ENCODE results near the gene DCC. TPM values are rescaled to one million over a fixed set of nuclear protein-coding genes. Genes with fewer than 3 reads are reported as not detected.

The DCC gene
- total and polyA plus RNA-seq, 2 experiments from 2014 or later, result 0.53 to 0.73 TPM

GRCh38 chr18:53070788-53071187 lies 730.8 kb downstream of the DCC start (continued):
- no peak for TF ChIP-seq CREB1 (CRISPR knock-in tag; IDR thresholded peaks at IDR 0.05; ENCODE audit: low read depth)

GRCh38 chr18:53080687-53081086 lies 740.7 kb downstream of the DCC start:
- ATAC-seq, result no peak
- 0 out of 2 replicates have a peak overlapping the region, but pooled peaks have one; percentile 7 for H3K4me2 ChIP-seq

More at GRCh38 chr18:53080687-53081086, 740.7 kb downstream of the DCC start:
- Mint-ChIP-seq H3K4me1 (peaks cover 11% of the 10 kb centered on the region), H3K4me3 (no peak overlapping the region), H3K9me3 (no peaks in the 10 kb centered on the region), H3K27ac (no peak overlapping the region), H3K27me3 (ENCODE audit: insufficient read depth, low read depth, poor library complexity) (no peaks in the 10 kb centered on the region), H3K36me3 (ENCODE audit: low read depth) (no peaks in the 10 kb centered on the region)
- Histone ChIP-seq H3K4me3 (no peak overlapping the region), H3K27me3 (ENCODE audit: insufficient read depth) (no peaks in the 10 kb centered on the region), H3K4me1 (ENCODE audit: insufficient read depth) (peaks cover 15% of the 10 kb centered on the region), H3K79me2 (replicated peaks; ENCODE audit: insufficient read depth) (no peaks in the 10 kb centered on the region), H4K20me1 (replicated peaks; ENCODE audit: insufficient read depth) (no peaks in the 10 kb centered on the region), H2AFZ (no peak overlapping the region), H3K9me2 (ENCODE audit: insufficient read depth) (no peaks in the 10 kb centered on the region), H3K36me3 (ENCODE audit: insufficient read depth) (no peaks in the 10 kb centered on the region), H3F3A (replicated peaks; ENCODE audit: low read depth) (no peaks in the 10 kb centered on the region), H3K27ac (ENCODE audit: low read depth) (no peak overlapping the region)
- no peak for DNase-seq (ENCODE audit: low spot score)
- no peak for TF ChIP-seq ZNF462 (CRISPR knock-in tag; IDR thresholded peaks at IDR 0.05)
- no peak for TF ChIP-seq ZNF114 (CRISPR knock-in tag; IDR thresholded peaks at IDR 0.05)
- no peak for TF ChIP-seq ETS1 (IDR thresholded peaks at IDR 0.05)
- no peak for TF ChIP-seq EZH2phosphoT487 (IDR thresholded peaks at IDR 0.05; ENCODE audit: unreplicated experiment)
- TF ChIP-seq CREB1 (CRISPR knock-in tag; IDR thresholded peaks at IDR 0.05; ENCODE audit: low read depth), result no peak
- TF ChIP-seq ZNF331 (CRISPR knock-in tag; IDR thresholded peaks at IDR 0.05; ENCODE audit: low read depth), result no peak
- TF ChIP-seq EZH2 (IDR thresholded peaks at IDR 0.05; ENCODE audit: low read depth, unreplicated experiment), result no peak
- no peak for TF ChIP-seq STAT1 (IDR thresholded peaks at IDR 0.05; ENCODE audit: unreplicated experiment)
- no peak for TF ChIP-seq CTCF (conservative IDR thresholded peaks at IDR 0.05; ENCODE audit: low read depth in 2 of 2)
- TF ChIP-seq NANOG (IDR thresholded peaks at IDR 0.05; ENCODE audit: borderline replicate concordance), result no peak
- no peak for TF ChIP-seq JUNB (IDR thresholded peaks at IDR 0.05; ENCODE audit: unreplicated experiment)
- TF ChIP-seq REST (IDR thresholded peaks at IDR 0.05; ENCODE audit: unreplicated experiment), result no peak
- no peak for TF ChIP-seq POLR2AphosphoS5 (IDR thresholded peaks at IDR 0.05; ENCODE audit: low read depth)

All from GM23338 (cell line).